Adipocyte (in vitro differentiated cells): ENCODE measurements around the gene ADGRD2.

Experiments
- DNase-seq: peaks from one replicate; pipeline ENCODE4 v3.0.0-alpha.2; 2015; ENCODE audit warnings: low read depth
- H3K27me3 ChIP-seq: replicated peaks from 2 replicates; pipeline ENCODE4 v1.7.0; 2013; ENCODE audit warnings: mild to moderate bottlenecking, low read length, moderate library complexity; ENCODE audit not compliant: control insufficient read depth, insufficient read depth
- H3K36me3 ChIP-seq: 2 replicates; pipeline ENCODE4 v1.7.0; 2013; ENCODE audit warnings: low read length, mild to moderate bottlenecking, moderate library complexity; ENCODE audit not compliant: control insufficient read depth, insufficient read depth, severe bottlenecking
- H3K4me1 ChIP-seq: 2 replicates; pipeline ENCODE4 v1.7.0; 2013; ENCODE audit warnings: mild to moderate bottlenecking, low read length, moderate library complexity; ENCODE audit not compliant: control insufficient read depth, insufficient read depth
- H3K4me3 ChIP-seq: 2 replicates; pipeline ENCODE4 v1.7.0; 2013; ENCODE audit warnings: mild to moderate bottlenecking, low read length, moderate library complexity
- H3K9ac ChIP-seq: 2 replicates; pipeline ENCODE4 v1.7.0; 2013; ENCODE audit warnings: mild to moderate bottlenecking, low read length, moderate library complexity
- H3K9me3 ChIP-seq: 2 replicates; pipeline ENCODE4 v1.7.0; 2013; ENCODE audit warnings: mild to moderate bottlenecking, low read length, moderate library complexity; ENCODE audit not compliant: control insufficient read depth

ADGRD2 gene

GRCh38 chr9:124491049-124491975 lies 41.1 kb downstream of the ADGRD2 start:
- Histone ChIP-seq H3K9me3 (peaks cover 3% of the 10 kb centered on the region), H3K4me1 (no peaks in the 10 kb centered on the region), H3K27me3 (peaks cover 64% of the 10 kb centered on the region), H3K4me3 (no peak overlapping the region), H3K36me3 (no peaks in the 10 kb centered on the region), H3K9ac (no peak overlapping the region)
- no peak for DNase-seq

- DNase-seq = no peak
- Histone ChIP-seq H3K36me3 (no peaks in the 10 kb centered on the region), H3K9me3 (peaks cover 3% of the 10 kb centered on the region), H3K9ac (no peak overlapping the region), H3K27me3 (peaks cover 64% of the 10 kb centered on the region), H3K4me1 (no peaks in the 10 kb centered on the region), H3K4me3 (no peak overlapping the region)
Measured at GRCh38 chr9:124492818-124493217, 42.6 kb downstream of the ADGRD2 start.

DNA sequence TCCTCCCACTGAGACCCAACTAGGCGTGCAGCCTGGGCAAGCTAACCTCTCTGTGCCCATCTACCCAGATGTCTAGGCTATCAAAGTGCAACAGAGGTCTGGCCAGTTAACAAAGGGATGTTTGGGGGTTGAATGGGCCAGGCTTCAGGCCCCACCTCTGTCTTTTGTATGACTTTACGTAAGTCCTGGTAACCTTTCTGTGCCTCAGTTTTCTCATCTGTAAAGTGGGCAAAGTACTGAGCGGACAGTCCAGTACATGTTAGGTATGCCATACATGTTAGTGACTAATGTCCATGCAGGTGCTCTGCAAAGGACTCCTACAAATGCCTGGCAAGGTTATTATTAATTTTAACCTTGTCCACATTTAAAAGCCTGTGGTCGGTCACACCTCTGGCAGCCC lies 43.0 kb downstream of the ADGRD2 start:
- Histone ChIP-seq H3K36me3 (no peaks in the 10 kb centered on the region), H3K4me1 (no peaks in the 10 kb centered on the region), H3K9ac (no peak overlapping the region), H3K4me3 (no peak overlapping the region), H3K27me3 (peaks cover 68% of the 10 kb centered on the region), H3K9me3 (peaks cover 3% of the 10 kb centered on the region)
- DNase-seq = no peak

- Histone ChIP-seq H3K4me3 (no peak overlapping the region), H3K4me1 (no peaks in the 10 kb centered on the region), H3K27me3 (peaks cover 76% of the 10 kb centered on the region), H3K9me3 (peaks cover 3% of the 10 kb centered on the region), H3K36me3 (no peaks in the 10 kb centered on the region), H3K9ac (no peak overlapping the region)
- DNase-seq = no peak
Measured at GRCh38 chr9:124493794-124494479, 43.7 kb downstream of the ADGRD2 start.

DNA sequence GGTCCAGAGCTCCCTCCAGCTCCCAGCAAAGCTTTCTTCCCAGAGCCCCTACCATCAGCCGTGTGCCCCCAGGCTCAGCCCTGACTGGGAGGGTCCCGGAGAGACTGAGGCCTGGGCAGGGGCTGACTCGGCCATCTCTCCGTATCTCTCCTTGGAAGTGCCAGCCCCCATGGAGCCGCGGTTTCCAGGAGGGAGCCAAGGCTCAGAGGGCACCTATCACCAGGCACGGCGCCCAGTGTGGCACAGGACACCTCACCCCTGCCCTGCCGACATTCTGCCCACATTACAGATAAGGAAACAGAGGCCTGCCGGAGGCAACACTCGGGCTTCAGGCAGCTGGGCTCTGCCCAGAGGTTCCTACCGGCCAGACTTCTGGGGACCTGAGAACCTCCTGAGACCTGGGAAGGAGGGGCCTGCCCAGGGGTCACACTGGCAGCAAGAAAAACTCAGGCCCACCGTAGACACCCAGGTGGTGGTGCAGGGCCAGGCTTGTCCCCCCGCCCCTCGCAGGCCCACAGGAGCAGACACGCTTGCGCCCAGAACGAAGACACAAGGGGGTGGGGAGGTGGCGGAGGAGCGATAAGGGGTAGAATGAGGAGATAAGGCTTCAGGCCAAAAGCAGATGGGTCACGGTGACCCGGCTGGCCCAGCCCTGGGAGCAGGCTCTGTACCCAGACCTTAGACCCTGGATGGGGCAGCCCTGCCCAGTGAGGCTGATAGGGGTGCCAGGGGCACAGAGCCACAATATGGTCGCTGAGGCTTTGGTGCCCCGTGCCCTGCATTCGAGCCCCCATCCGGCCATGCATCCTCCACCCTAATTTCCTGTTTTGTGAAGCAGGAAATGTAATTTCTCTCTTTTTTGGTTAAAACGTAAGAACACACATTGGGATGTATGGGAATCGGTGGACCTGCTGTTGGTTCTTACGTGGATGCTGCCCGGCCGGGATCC lies 45.1 kb downstream of the ADGRD2 start:
- H3K9me3 ChIP-seq = no peaks in the 10 kb centered on the region
- no peak for DNase-seq
- H3K27me3 ChIP-seq = peaks cover 73% of the 10 kb centered on the region
- H3K9ac ChIP-seq = no peak overlapping the region
- no peak overlapping the region for H3K4me3 ChIP-seq
- no peaks in the 10 kb centered on the region for H3K4me1 ChIP-seq
- no peaks in the 10 kb centered on the region for H3K36me3 ChIP-seq

DNA sequence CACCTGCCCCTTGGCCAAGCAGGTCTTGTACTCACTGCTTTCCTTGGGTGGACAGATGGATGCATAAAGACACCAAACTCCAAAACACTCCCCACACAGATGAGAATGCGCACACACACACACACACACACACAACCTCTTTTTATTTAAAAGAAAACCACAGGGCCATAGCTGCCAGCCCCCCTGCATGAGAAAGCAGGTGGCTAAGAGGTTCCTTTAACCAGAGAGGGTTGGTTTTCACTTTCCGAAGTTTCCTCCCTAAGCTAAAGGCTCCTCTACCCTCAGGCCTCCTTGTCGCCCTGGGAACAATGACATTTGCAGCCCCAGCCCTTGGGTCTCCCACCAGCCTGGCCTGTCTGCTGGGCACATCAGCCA lies 45.8 kb downstream of the ADGRD2 start:
- H3K9me3 ChIP-seq = no peaks in the 10 kb centered on the region
- peaks cover 75% of the 10 kb centered on the region for H3K27me3 ChIP-seq
- no peaks in the 10 kb centered on the region for H3K4me1 ChIP-seq
- H3K4me3 ChIP-seq = no peak overlapping the region
- H3K9ac ChIP-seq = no peak overlapping the region
- no peak for DNase-seq
- no peaks in the 10 kb centered on the region for H3K36me3 ChIP-seq

GRCh38 chr9:124496463-124496862 lies 46.2 kb downstream of the ADGRD2 start:
- DNase-seq = no peak
- H3K27me3 ChIP-seq = peaks cover 78% of the 10 kb centered on the region

GRCh38 chr9:124497441-124497840 lies 47.2 kb downstream of the ADGRD2 start:
- H3K27me3 ChIP-seq = peaks cover 87% of the 10 kb centered on the region

More at GRCh38 chr9:124496463-124496862, 46.2 kb downstream of the ADGRD2 start:
- Histone ChIP-seq H3K4me1 (no peaks in the 10 kb centered on the region), H3K36me3 (no peaks in the 10 kb centered on the region), H3K4me3 (no peak overlapping the region), H3K9me3 (no peaks in the 10 kb centered on the region), H3K9ac (no peak overlapping the region)

GRCh38 chr9:124498040-124498439 lies 47.8 kb downstream of the ADGRD2 start:
- DNase-seq = no peak
- Histone ChIP-seq H3K9me3 (no peaks in the 10 kb centered on the region), H3K4me3 (no peak overlapping the region), H3K36me3 (no peaks in the 10 kb centered on the region), H3K9ac (no peak overlapping the region), H3K27me3 (peaks cover 89% of the 10 kb centered on the region), H3K4me1 (no peaks in the 10 kb centered on the region)

More at GRCh38 chr9:124497441-124497840, 47.2 kb downstream of the ADGRD2 start:
- H3K9me3 ChIP-seq = no peaks in the 10 kb centered on the region
- no peak for DNase-seq
- H3K4me1 ChIP-seq = no peaks in the 10 kb centered on the region
- H3K36me3 ChIP-seq = no peaks in the 10 kb centered on the region
- no peak overlapping the region for H3K4me3 ChIP-seq
- no peak overlapping the region for H3K9ac ChIP-seq

DNA sequence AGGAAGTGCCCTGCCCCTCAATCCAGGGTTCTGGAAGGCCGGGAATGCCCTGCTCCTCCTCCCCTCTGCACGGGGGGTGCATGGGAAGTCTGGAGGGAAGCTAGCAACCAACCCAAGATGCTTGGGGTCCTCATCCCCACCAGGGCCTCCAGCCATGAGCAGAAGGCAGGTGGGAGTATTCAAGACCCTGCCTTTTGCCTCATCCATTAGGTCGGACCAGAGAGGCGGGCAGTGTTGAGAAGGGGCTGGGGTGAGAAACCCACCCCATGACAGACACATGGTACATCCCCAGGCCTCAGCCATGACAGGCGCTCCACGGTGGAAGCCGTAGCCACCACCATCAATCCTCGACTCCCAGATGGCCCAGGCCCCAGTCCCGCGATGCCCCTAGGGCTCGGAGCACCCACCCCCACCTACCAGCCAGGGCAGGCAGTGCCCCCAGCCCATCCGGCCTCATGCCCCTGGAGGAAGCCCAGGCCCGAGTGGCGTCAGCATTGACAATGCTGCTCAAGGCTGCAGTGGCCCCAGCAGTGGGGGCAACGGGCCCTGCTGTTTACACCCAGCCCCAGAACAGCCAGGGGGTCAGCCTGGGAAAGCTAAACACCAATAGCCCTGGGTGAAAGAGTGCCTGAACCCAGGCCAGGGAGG lies 48.4 kb downstream of the ADGRD2 start:
- no peak for DNase-seq
- H3K4me3 ChIP-seq = no peak overlapping the region
- H3K9me3 ChIP-seq = no peaks in the 10 kb centered on the region
- peaks cover 89% of the 10 kb centered on the region for H3K27me3 ChIP-seq
- H3K9ac ChIP-seq = no peak overlapping the region
- H3K4me1 ChIP-seq = no peaks in the 10 kb centered on the region
- H3K36me3 ChIP-seq = no peaks in the 10 kb centered on the region
